HFFc6 (cell line): Measurements from ENCODE around the gene UBA1. TPM values are rescaled to one million over a fixed set of nuclear protein-coding genes. Genes with fewer than 3 reads are reported as not detected.

Experiments used
- DNase-seq: peaks from one replicate; pipeline ENCODE4 v3.0.0-alpha.2; 2018
- H3K27ac Mint-ChIP-seq: 2 replicates; pipeline ENCODE4 v1.8.0; 2020; ENCODE audit warnings: mild to moderate bottlenecking, mixed read lengths
- H3K27me3 Mint-ChIP-seq: 2 replicates; pipeline ENCODE4 v1.8.0; 2021; ENCODE audit warnings: mild to moderate bottlenecking, moderate library complexity, mixed read lengths; ENCODE audit not compliant: insufficient read depth
- H3K36me3 Mint-ChIP-seq: 2 replicates; pipeline ENCODE4 v1.8.0; 2021; ENCODE audit warnings: low read depth, mixed read lengths
- H3K4me1 Mint-ChIP-seq: 2 replicates; pipeline ENCODE4 v1.8.0; 2020; ENCODE audit warnings: low read depth, mixed read lengths
- H3K4me3 Mint-ChIP-seq: 2 replicates; pipeline ENCODE4 v1.8.0; 2020; ENCODE audit warnings: mild to moderate bottlenecking, moderate library complexity, mixed read lengths
- H3K9me3 Mint-ChIP-seq: 2 replicates; pipeline ENCODE4 v1.8.0; 2020; ENCODE audit warnings: mild to moderate bottlenecking, mixed read lengths
- CTCF ChIP-seq: fragments of 200-600 bp; sonication (generic); IDR thresholded peaks from 2 replicates; pipeline ENCODE4 v1.5.0; 2021; ENCODE audit warnings: antibody characterized with exemption, mild to moderate bottlenecking
- total RNA-seq, 6 experiments: library from RNA; stranded (reverse); fragmentation: NEBNext Ultra II Directional; extraction: Animal tissue kit (Norgen Biotek cat#: 25700); gene quantifications; 2 replicates in 1 of 6; 3 replicates in 5 of 6; pipeline ENCODE4 v1.2.3, GENCODE V29; 2021

The UBA1 gene
- total RNA-seq, 6 experiments from 2014 or later = 268 to 291 (median 282) TPM

GRCh38 chrX:47191806-47192401, 1.7 kb upstream of the UBA1 start:
- H3K4me1 Mint-ChIP-seq = peaks cover 29% of the 10 kb centered on the region
- peaks cover 16% of the 10 kb centered on the region; the same call in 1 of the 2 replicates for H3K36me3 Mint-ChIP-seq
- H3K27me3 Mint-ChIP-seq = peaks cover 1% of the 10 kb centered on the region
- H3K9me3 Mint-ChIP-seq = no peaks in the 10 kb centered on the region
- H3K4me3 Mint-ChIP-seq = peak overlapping the region; percentile 93
- TF ChIP-seq CTCF = no peak
- no peak for DNase-seq
- no peak overlapping the region for H3K27ac Mint-ChIP-seq

GRCh38 chrX:47194194-47194787, 662 bp downstream of the UBA1 start:
- H3K4me3 Mint-ChIP-seq = peak overlapping the region; percentile 97

GRCh38 chrX:47196098-47196497, 2.5 kb downstream of the UBA1 start:
- H3K27me3 Mint-ChIP-seq = no peaks in the 10 kb centered on the region; the same call in none of the 2 replicates
- H3K36me3 Mint-ChIP-seq = peaks cover 20% of the 10 kb centered on the region; the same call in 1 of the 2 replicates
- no peak for DNase-seq
- peak overlapping the region; percentile 43; the same call in 1 of the 2 replicates for H3K27ac Mint-ChIP-seq
- H3K4me3 Mint-ChIP-seq = peak overlapping the region; percentile 97
- H3K9me3 Mint-ChIP-seq = no peaks in the 10 kb centered on the region
- H3K4me1 Mint-ChIP-seq = peaks cover 47% of the 10 kb centered on the region
- no peak for TF ChIP-seq CTCF

More at GRCh38 chrX:47194194-47194787, 662 bp downstream of the UBA1 start:
- Mint-ChIP-seq H3K36me3 (peaks cover 20% of the 10 kb centered on the region; the same call in 1 of the 2 replicates), H3K27me3 (no peaks in the 10 kb centered on the region; the same call in none of the 2 replicates), H3K9me3 (no peaks in the 10 kb centered on the region), H3K4me1 (peaks cover 47% of the 10 kb centered on the region), H3K27ac (peak overlapping the region; percentile 98)
- no peak for DNase-seq
- TF ChIP-seq CTCF = no peak

GRCh38 chrX:47197526-47197925, 3.9 kb downstream of the UBA1 start:
- no peak for TF ChIP-seq CTCF
- Mint-ChIP-seq H3K27ac (peak overlapping the region; percentile 60), H3K27me3 (no peaks in the 10 kb centered on the region; the same call in 1 of the 2 replicates), H3K4me3 (peak overlapping the region; percentile 97), H3K36me3 (peaks cover 20% of the 10 kb centered on the region; the same call in 1 of the 2 replicates), H3K4me1 (peaks cover 47% of the 10 kb centered on the region), H3K9me3 (no peaks in the 10 kb centered on the region)
- no peak for DNase-seq

GRCh38 chrX:47198026-47198686, 4.5 kb downstream of the UBA1 start:
- H3K27me3 Mint-ChIP-seq = no peaks in the 10 kb centered on the region
- no peak for DNase-seq
- peaks cover 20% of the 10 kb centered on the region; the same call in 1 of the 2 replicates for H3K36me3 Mint-ChIP-seq
- peak overlapping the region; percentile 36; the same call in 1 of the 2 replicates for H3K27ac Mint-ChIP-seq
- no peak for TF ChIP-seq CTCF
- no peaks in the 10 kb centered on the region for H3K9me3 Mint-ChIP-seq
- H3K4me1 Mint-ChIP-seq = peaks cover 44% of the 10 kb centered on the region
- no peak overlapping the region; the same call in 1 of the 2 replicates for H3K4me3 Mint-ChIP-seq
